K562 (cell line): ENCODE data around the gene CREG1. TPM values are rescaled to one million over a fixed set of nuclear protein-coding genes. Genes with fewer than 3 reads are reported as not detected.

Experiments
- ATAC-seq: fragments of 200-7000 bp; cut with Tn5 transposase; 3 replicates; pipeline ENCODE4 v1.9.1; 2020; ENCODE audit warnings: moderate library complexity
- BruUV-seq: library from RNA; stranded (reverse); fragments of 400-500 nt; replicated peaks from 2 replicates; lab custom pipeline; 2021; lab: Mats Ljungman, UMichigan
- CTCF ChIA-PET: fragments of 300-600 bp; formaldehyde crosslinking; extraction: SDS; loops from one replicate; lab custom pipeline; 2021; ENCODE audit warnings: low intra/inter-chr PET ratio; lab: Yijun Ruan, JAX
- POLR2A ChIA-PET: fragments of 300-600, 350-650 bp; sonication (Branson Sonifier 250); formaldehyde crosslinking; extraction: SDS; loops from one replicate; lab custom pipeline; 2021; ENCODE audit warnings: antibody characterized with exemption, inconsistent platforms; lab: Yijun Ruan, JAX
- DNase-seq, 4 experiments: peaks; one replicate each; pipeline versions ENCODE4 v3.0.0 to v3.0.0-alpha.2; 2011 to 2018; ENCODE audit warnings: low spot score in 3 of 4, mixed read lengths in 3 of 4; ENCODE audit errors: extremely low read depth in 1 of 4
- FAIRE-seq: peaks from 2 replicates; lab custom pipeline; 2011; peaks lifted over from hg19 to GRCh38; lab: Jason Lieb, UNC
- H2AFZ ChIP-seq: 2 replicates; pipeline ENCODE4 v1.6.0; 2011; ENCODE audit warnings: low read depth, low read length, control low read depth, inconsistent platforms
- H3K27ac ChIP-seq: fragments of 200-600 bp; 3 replicates; pipeline ENCODE4 v1.8.0; 2011; ENCODE audit warnings: low read depth, mild to moderate bottlenecking, control low read depth, inconsistent platforms, low read length, moderate library complexity, mixed read lengths; ENCODE audit errors: extremely low read depth
- H3K27me3 ChIP-seq, 2 experiments: fragments of 300-600 bp in 1 of 2; 2 replicates in 1 of 2; 3 replicates in 1 of 2; pipeline versions ENCODE4 v1.6.0 to v1.8.0; 2011; ENCODE audit warnings: inconsistent platforms in 2 of 2, low read length in 2 of 2, mild to moderate bottlenecking in 1 of 2, mixed read lengths in 1 of 2, moderate library complexity in 1 of 2; ENCODE audit not compliant: control insufficient read depth in 2 of 2, insufficient read depth in 2 of 2
- H3K36me3 ChIP-seq: fragments of 300-600 bp; 3 replicates; pipeline ENCODE4 v1.8.0; 2011; ENCODE audit warnings: mild to moderate bottlenecking, low read length, inconsistent platforms; ENCODE audit not compliant: control insufficient read depth, insufficient read depth
- H3K4me1 ChIP-seq, 2 experiments: fragments of 200-600 bp in 1 of 2; replicated peaks in 1 of 2; 2 replicates in 1 of 2; 3 replicates in 1 of 2; pipeline versions ENCODE4 v1.5.1 to v1.8.0; 2011; ENCODE audit warnings: inconsistent platforms in 2 of 2, low read length in 2 of 2, mild to moderate bottlenecking in 1 of 2, mixed read lengths in 1 of 2, moderate library complexity in 1 of 2; ENCODE audit not compliant: control insufficient read depth in 2 of 2, insufficient read depth in 2 of 2
- H3K4me2 ChIP-seq: 2 replicates; pipeline ENCODE4 v1.6.1; 2011; ENCODE audit warnings: low read length, control low read depth, inconsistent platforms, mixed read lengths; ENCODE audit not compliant: insufficient read depth
- H3K4me3 ChIP-seq: fragments of 200-600 bp; sonication (generic), shearing (Covaris generic); 2 replicates; pipeline ENCODE4 v1.5.1; 2016; ENCODE audit warnings: control low read depth, inconsistent platforms
- H3K79me2 ChIP-seq: fragments of 200-600 bp; 3 replicates; pipeline ENCODE4 v1.8.0; 2011; ENCODE audit warnings: low read length, inconsistent platforms; ENCODE audit not compliant: control insufficient read depth, insufficient read depth
- H3K9ac ChIP-seq, 2 experiments: 2 replicates each; pipeline versions ENCODE4 v1.6.0 to v1.6.1; 2011; ENCODE audit warnings: low read depth in 2 of 2, low read length in 2 of 2, control low read depth in 1 of 2, inconsistent platforms in 1 of 2, mild to moderate bottlenecking in 1 of 2, mixed read lengths in 1 of 2; ENCODE audit not compliant: insufficient read depth in 1 of 2
- H3K9me1 ChIP-seq: one replicate; pipeline ENCODE4 v1.6.0; 2011; ENCODE audit warnings: inconsistent platforms, mild to moderate bottlenecking, low read length, moderate library complexity; ENCODE audit not compliant: control insufficient read depth, insufficient read depth
- H3K9me3 ChIP-seq: replicated peaks from 2 replicates; pipeline ENCODE4 v1.5.1; 2011; ENCODE audit warnings: low read depth, low read length, inconsistent platforms; ENCODE audit not compliant: control insufficient read depth, insufficient read depth
- H4K20me1 ChIP-seq: replicated peaks from 2 replicates; pipeline ENCODE4 v1.6.1; 2011; ENCODE audit warnings: low read length, inconsistent platforms, mixed read lengths; ENCODE audit not compliant: control insufficient read depth, insufficient read depth
- BACH1 ChIP-seq: fragments of 200-800 bp; sonication (Bioruptor generic); IDR thresholded peaks from 2 replicates; pipeline ENCODE4 v1.6.1; 2016; ENCODE audit warnings: missing genetic modification characterization, missing compliant biosample characterization
- CCAR2 ChIP-seq: fragments of 200-400 bp; formaldehyde crosslinking; IDR thresholded peaks from 2 replicates; pipeline ENCODE4 v1.6.1; 2017; ENCODE audit warnings: mild to moderate bottlenecking, low read depth, low read length
- DLX4 ChIP-seq: fragments of 250-450 bp; sonication (Bioruptor Pico); IDR thresholded peaks from 2 replicates; pipeline ENCODE4 v1.6.1; 2021; ENCODE audit warnings: mild to moderate bottlenecking
- ELF2 ChIP-seq: fragments of 250-450 bp; sonication (Bioruptor Pico); IDR thresholded peaks from 2 replicates; pipeline ENCODE4 v1.5.0; 2021; ENCODE audit warnings: mild to moderate bottlenecking
- FOXA3 ChIP-seq, 2 experiments: fragments of 450-650 bp in 1 of 2; sonication (generic) in 1 of 2; formaldehyde crosslinking; IDR thresholded peaks in 1 of 2; conservative IDR thresholded peaks in 1 of 2; 2 replicates each; pipeline versions ENCODE4 v1.4.0 to v1.8.0; 2020 to 2022; ENCODE audit warnings: mild to moderate bottlenecking in 2 of 2, missing genetic modification reagents in 1 of 2
- IFI16 ChIP-seq: fragments of 250-450 bp; sonication (Bioruptor Pico); IDR thresholded peaks from 2 replicates; pipeline ENCODE4 v2.1.2; 2022; ENCODE audit warnings: mild to moderate bottlenecking, inconsistent platforms
- JUN ChIP-seq, 2 experiments: sonication (generic) in 1 of 2; formaldehyde crosslinking in 1 of 2; IDR thresholded peaks; 2 replicates each; pipeline versions ENCODE4 v1.6.1 to v1.8.0; 2012 to 2022; ENCODE audit warnings: borderline replicate concordance in 2 of 2, mild to moderate bottlenecking in 2 of 2, improper control_type of control experiment in 1 of 2, low read depth in 1 of 2, low read length in 1 of 2, missing genetic modification reagents in 1 of 2
- KHSRP ChIP-seq: fragments of 450-650 bp; IDR thresholded peaks from 2 replicates; pipeline ENCODE4 v1.6.1; 2017
- PPARD ChIP-seq: fragments of 250-450 bp; sonication (Bioruptor Pico); IDR thresholded peaks from 2 replicates; pipeline ENCODE4 v1.8.0; 2022; ENCODE audit warnings: inconsistent platforms, mild to moderate bottlenecking, moderate library complexity
- SMARCA4 ChIP-seq: fragments of 450-650 bp; IDR thresholded peaks from 2 replicates; pipeline ENCODE4 v1.6.1; 2016
- TSHZ1 ChIP-seq: fragments of 250-450 bp; sonication (Bioruptor Pico); IDR thresholded peaks from 2 replicates; pipeline ENCODE4 v1.4.0; 2020; ENCODE audit warnings: mild to moderate bottlenecking, moderate library complexity
- ZNF79 ChIP-seq: fragments of 250-450 bp; sonication (Bioruptor Pico); IDR thresholded peaks from 2 replicates; pipeline ENCODE4 v1.4.0; 2020; ENCODE audit warnings: low read depth, mild to moderate bottlenecking, moderate library complexity
- WGBS: fragments of 100-300 bp; shearing (Covaris generic); methylation state at CpG from one replicate; pipeline ENCODE4 v1.1.6; 2016; ENCODE audit warnings: low coverage, mixed read lengths; ENCODE audit not compliant: insufficient coverage; ENCODE audit errors: missing lambda C conversion rate; 5-methylcytosine and 5-hydroxymethylcytosine counted together
- in situ Hi-C: fragments of 300-500 bp; cut with MboI; formaldehyde crosslinking; loops from 4 replicates; pipeline ENCODE4 v1.15.0; 2018; ENCODE audit warnings: inconsistent platforms, mixed read lengths
- intact Hi-C: fragments of 100-400 bp; cut with micrococcal nuclease; formaldehyde crosslinking; loops from 2 replicates; pipeline ENCODE4 v1.14.2; 2022
- polyA plus RNA-seq, 8 experiments: library from polyadenylated mRNA; depleted of rRNA in 4 of 8; stranded (reverse) in 5 of 8; unstranded in 3 of 8; fragments of >200 nt; fragmentation: Nextera tagmentation in 2 of 8; fragmentation: Illumina TruSeq in 1 of 8; extraction: Ambion mirVana in 2 of 8; extraction: Trizol in 1 of 8; gene quantifications; 2 replicates each; pipeline versions ENCODE4 v1.2.1 to v1.2.3, GENCODE V29; 2011 to 2014; ENCODE audit warnings: inconsistent platforms in 1 of 8, missing spikeins in 1 of 8
- total RNA-seq, 7 experiments: library from RNA; depleted of rRNA in 6 of 7; stranded (reverse); fragments of >200 nt in 6 of 7; fragmentation: Illumina TruSeq in 2 of 7; extraction: Trizol in 2 of 7; gene quantifications; 2 replicates each; pipeline versions ENCODE4 v1.2.1 to v1.2.3, GENCODE V29; 2011 to 2021; ENCODE audit warnings: low replicate concordance in 1 of 7
- TF ChIP-seq, protein P1 (sequence below): fragments of 250-450 bp; sonication (Bioruptor Pico); IDR thresholded peaks from 2 replicates; pipeline ENCODE4 v1.5.0; 2021; ENCODE audit warnings: mild to moderate bottlenecking, borderline replicate concordance

Gene CREG1
- total and polyA plus RNA-seq, 9 of the 15 experiments (the other 6 are each of a cell fraction or from before 2014, with no cell fraction given), result 45.7 to 272 (median 161) TPM

- TF ChIP-seq TSHZ1 (CRISPR knock-in tag) (no peak), IFI16 (CRISPR knock-in tag) (no peak), FOXA3 (CRISPR knock-in tag; conservative IDR thresholded peaks at IDR 0.05 in 1 of 2, IDR thresholded peaks at IDR 0.05 in 1 of 2) (no peak), CCAR2 (no peak)
Measured at GRCh38 chr1:167529829-167530474, 23.6 kb downstream of the CREG1 start (continued).

DNA sequence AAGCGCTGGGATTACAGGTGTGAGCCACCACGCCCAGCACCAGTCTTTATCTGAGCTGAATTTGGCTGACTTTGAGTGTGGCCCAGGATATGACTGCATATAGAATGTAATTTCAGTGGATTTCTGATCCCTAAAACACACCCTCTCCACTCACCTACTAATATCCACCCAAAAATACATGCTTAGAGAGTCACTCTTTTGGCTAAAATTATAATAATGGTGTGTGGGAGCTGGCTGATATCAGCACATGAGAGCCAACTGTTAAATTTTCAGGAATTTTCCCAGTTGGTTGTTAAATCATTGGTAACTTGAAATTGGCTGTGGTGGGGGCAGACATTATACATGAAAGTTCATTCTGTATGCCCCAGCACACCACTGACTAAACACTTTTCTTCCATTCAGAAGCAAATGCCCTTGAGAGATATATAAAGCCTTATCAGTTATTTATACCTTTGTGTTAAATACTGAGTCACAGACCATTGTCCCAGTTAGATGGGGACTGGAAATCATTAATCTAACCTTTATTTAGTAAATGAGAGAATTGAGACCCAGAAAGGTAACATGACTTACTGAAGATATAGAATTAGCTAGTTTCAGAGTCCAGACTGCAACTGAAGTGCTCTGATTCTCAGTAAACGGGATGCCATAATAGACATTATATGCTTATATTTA, 25.4 kb downstream of the CREG1 start:
- ATAC-seq (no peak), FAIRE-seq (no peak), DNase-seq (no peak)
- intact Hi-C loops (no loop called here), in situ Hi-C loops (loop anchor here (5.0 kb wide), 2 partner anchors 261 to 461 kb away; no protein-coding TSS in a partner anchor)
- Histone ChIP-seq H3K4me1 (peaks cover 5 to 19% of the 10 kb centered on the region in 2 experiments; a peak in 3 of 5 replicates), H3K9me1 (no peaks in the 10 kb centered on the region), H3K4me3 (no peak overlapping the region), H3K27me3 (peaks cover 0 to 8% of the 10 kb centered on the region in 2 experiments; a peak in 1 of 5 replicates), H3K4me2 (no peak overlapping the region), H4K20me1 (no peaks in the 10 kb centered on the region), H3K79me2 (no peaks in the 10 kb centered on the region), H2AFZ (no peak overlapping the region), H3K9me3 (no peaks in the 10 kb centered on the region), H3K27ac (no peak overlapping the region), H3K9ac (no peak overlapping the region), H3K36me3 (no peaks in the 10 kb centered on the region)
- 30% methylated on average over 3 of the region's 3 CpGs for WGBS
- ChIA-PET POLR2A (interaction anchor here (1.0 to 1.5 kb wide), 3 partner anchors 13 to 22 kb away, joined by 3 to 4 read pairs (median 3); no protein-coding TSS in a partner anchor), CTCF (no interaction called here)
- no TSS peak for BruUV-seq
- TF ChIP-seq ELF2, result 0 out of 2 replicates have a peak, but pooled peaks have one; percentile 20
- TF ChIP-seq, protein P1, sequence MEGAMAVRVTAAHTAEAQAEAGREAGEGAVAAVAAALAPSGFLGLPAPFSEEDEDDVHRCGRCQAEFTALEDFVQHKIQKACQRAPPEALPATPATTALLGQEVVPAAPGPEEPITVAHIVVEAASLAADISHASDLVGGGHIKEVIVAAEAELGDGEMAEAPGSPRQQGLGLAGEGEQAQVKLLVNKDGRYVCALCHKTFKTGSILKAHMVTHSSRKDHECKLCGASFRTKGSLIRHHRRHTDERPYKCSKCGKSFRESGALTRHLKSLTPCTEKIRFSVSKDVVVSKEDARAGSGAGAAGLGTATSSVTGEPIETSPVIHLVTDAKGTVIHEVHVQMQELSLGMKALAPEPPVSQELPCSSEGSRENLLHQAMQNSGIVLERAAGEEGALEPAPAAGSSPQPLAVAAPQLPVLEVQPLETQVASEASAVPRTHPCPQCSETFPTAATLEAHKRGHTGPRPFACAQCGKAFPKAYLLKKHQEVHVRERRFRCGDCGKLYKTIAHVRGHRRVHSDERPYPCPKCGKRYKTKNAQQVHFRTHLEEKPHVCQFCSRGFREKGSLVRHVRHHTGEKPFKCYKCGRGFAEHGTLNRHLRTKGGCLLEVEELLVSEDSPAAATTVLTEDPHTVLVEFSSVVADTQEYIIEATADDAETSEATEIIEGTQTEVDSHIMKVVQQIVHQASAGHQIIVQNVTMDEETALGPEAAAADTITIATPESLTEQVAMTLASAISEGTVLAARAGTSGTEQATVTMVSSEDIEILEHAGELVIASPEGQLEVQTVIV (CRISPR knock-in tag), result no peak
- no peak for TF ChIP-seq KHSRP
- no peak for TF ChIP-seq DLX4
- TF ChIP-seq ZNF79 (CRISPR knock-in tag), result peak; percentile 93
- no peak for TF ChIP-seq BACH1
- TF ChIP-seq JUN (IDR thresholded peaks at IDR 0.05; ENCODE audit: borderline replicate concordance, low read depth, low read length), result no peak
- no peak for TF ChIP-seq JUN (CRISPR knock-in tag; IDR thresholded peaks at IDR 0.05; ENCODE audit: borderline replicate concordance)
- TF ChIP-seq SMARCA4, result no peak
- TF ChIP-seq PPARD (CRISPR knock-in tag), result no peak
